ENCODE data around the gene CEP104. TPM values are rescaled to one million over a fixed set of nuclear protein-coding genes. Genes with fewer than 3 reads are reported as not detected.

Gene CEP104
- total RNA-seq, 4 donors from 2014 or later: 26.0 to 41.6 (median 30.8) TPM

- TF ChIP-seq POLR2A (IDR thresholded peaks at IDR 0.05) (no peak), CTCF (IDR thresholded peaks at IDR 0.05) (no peak)
- Histone ChIP-seq H3K36me3 (peaks cover 34 to 44% of the 10 kb centered on the region in 2 donors), H3K9me3 (no peaks in the 10 kb centered on the region), H3K27me3 (no peaks in the 10 kb centered on the region), H3K4me3 (replicated peaks in 1 of 3) (no peak overlapping the region), H3K4me1 (peaks cover 28 to 37% of the 10 kb centered on the region in 2 donors), H3K27ac (no peak overlapping the region)
- intact Hi-C loops (cut with DNase I): no loop called here
- no peak for DNase-seq
- WGBS, 2 donors: 60 to 78% methylated on average over 7 to 12 of the region's 14 CpGs
Observed at GRCh38 chr1:3778590-3779264, 78.3 kb downstream of the CEP104 start.

- intact Hi-C loops (cut with DNase I): no loop called here
- H3K27me3 ChIP-seq: no peaks in the 10 kb centered on the region
- H3K9me3 ChIP-seq: no peaks in the 10 kb centered on the region
- peaks cover 31 to 45% of the 10 kb centered on the region in 2 donors for H3K4me1 ChIP-seq
- H3K36me3 ChIP-seq: peaks cover 30 to 38% of the 10 kb centered on the region in 2 donors
- no peak overlapping the region for H3K4me3 ChIP-seq (replicated peaks in 1 of 3)
- peak overlapping the region in 1 of 3 donors; percentile 65 for H3K27ac ChIP-seq
- DNase-seq: no peak
- TF ChIP-seq POLR2A (IDR thresholded peaks at IDR 0.05) (no peak), CTCF (IDR thresholded peaks at IDR 0.05) (no peak)
- 78 to 94% methylated on average over 12 to 13 of the region's 20 CpGs for WGBS, 2 donors
Observed at GRCh38 chr1:3777647-3778589, 79.1 kb downstream of the CEP104 start.

GRCh38 chr1:3777078-3777547 is 79.9 kb downstream of the CEP104 start:
- WGBS, 2 donors: 48% methylated on average over 9 of the region's 10 CpGs; no CpG with 5 or more reads in 1 of the 2 donors
- Histone ChIP-seq H3K9me3 (no peaks in the 10 kb centered on the region), H3K27ac (peak overlapping the region; percentile 65 to 82 (median 80)), H3K36me3 (peaks cover 22 to 31% of the 10 kb centered on the region in 2 donors), H3K27me3 (no peaks in the 10 kb centered on the region), H3K4me3 (replicated peaks in 1 of 3) (no peak overlapping the region), H3K4me1 (peaks cover 34 to 48% of the 10 kb centered on the region in 2 donors)
- peak; percentile 62 to 70 for DNase-seq
- TF ChIP-seq POLR2A (IDR thresholded peaks at IDR 0.05) (no peak), CTCF (IDR thresholded peaks at IDR 0.05) (no peak)
- intact Hi-C loops (cut with DNase I): no loop called here

GRCh38 chr1:3776231-3776961 is 80.6 kb downstream of the CEP104 start:
- TF ChIP-seq POLR2A (IDR thresholded peaks at IDR 0.05): no peak
- TF ChIP-seq CTCF (IDR thresholded peaks at IDR 0.05): no peak
- no peaks in the 10 kb centered on the region for H3K9me3 ChIP-seq
- H3K4me3 ChIP-seq (replicated peaks in 1 of 3): no peak overlapping the region
- peaks cover 15 to 24% of the 10 kb centered on the region in 2 donors for H3K36me3 ChIP-seq
- intact Hi-C loops (cut with DNase I): no loop called here
- peak; percentile 86 to 90 for DNase-seq
- H3K27me3 ChIP-seq: no peaks in the 10 kb centered on the region
- peaks cover 41 to 55% of the 10 kb centered on the region in 2 donors for H3K4me1 ChIP-seq
- WGBS, 2 donors: 35 to 42% methylated on average over 5 to 6 of the region's 21 CpGs
- H3K27ac ChIP-seq: peak overlapping the region; percentile 65 to 82 (median 80)
